HEK293 (cell line): Measurements from ENCODE around the gene ISX.

ENCODE experiments used
- CTCF ChIA-PET: fragments of 350-600 bp; formaldehyde crosslinking; extraction: SDS; loops from one replicate; lab custom pipeline; 2021; ENCODE audit warnings: antibody characterized with exemption; lab: Yijun Ruan, JAX
- POLR2A ChIA-PET: fragments of 300-600 bp; formaldehyde crosslinking; extraction: SDS; loops from one replicate; lab custom pipeline; 2020; ENCODE audit warnings: antibody characterized with exemption, inconsistent platforms; lab: Yijun Ruan, JAX
- H3K27ac ChIP-seq: fragments of 200-500 bp; sonication (Bioruptor generic); 2 replicates; pipeline ENCODE4 v1.5.1; 2014; ENCODE audit warnings: low read depth, low read length, control low read depth, inconsistent platforms; ENCODE audit errors: extremely low read depth
- H3K36me3 ChIP-seq, 2 experiments: fragments of 200-500 bp in 1 of 2; sonication (Bioruptor generic) in 1 of 2; 1 replicate in 1 of 2; 2 replicates in 1 of 2; pipeline ENCODE4 v1.5.1; 2014 to 2017; ENCODE audit warnings: inconsistent platforms in 2 of 2, low read length in 2 of 2; ENCODE audit not compliant: control insufficient read depth in 2 of 2, insufficient read depth in 1 of 2
- H3K4me1 ChIP-seq: fragments of 200-500 bp; sonication (Bioruptor generic); 2 replicates; pipeline ENCODE4 v1.5.1; 2014; ENCODE audit warnings: mild to moderate bottlenecking, low read length, inconsistent platforms; ENCODE audit not compliant: control insufficient read depth, insufficient read depth
- H3K4me3 ChIP-seq: 2 replicates; pipeline ENCODE4 v1.5.1; 2011; ENCODE audit warnings: low read depth, mild to moderate bottlenecking, control low read depth, low read length, moderate library complexity
- H3K9me3 ChIP-seq: fragments of 200-500 bp; sonication (Bioruptor generic); 2 replicates; pipeline ENCODE4 v1.5.1; 2014; ENCODE audit warnings: low read depth, low read length, inconsistent platforms; ENCODE audit not compliant: control insufficient read depth, insufficient read depth
- BCL6B ChIP-seq: fragments of 450-650 bp; formaldehyde crosslinking; IDR thresholded peaks from 2 replicates; pipeline ENCODE4 v1.5.1; 2017; ENCODE audit warnings: missing biosample characterization, missing genetic modification characterization
- EGR2 ChIP-seq: fragments of 450-650 bp; formaldehyde crosslinking; IDR thresholded peaks from 2 replicates; pipeline ENCODE4 v1.5.1; 2016; ENCODE audit warnings: low read depth, missing biosample characterization, missing genetic modification characterization
- GFI1B ChIP-seq: fragments of 450-650 bp; formaldehyde crosslinking; IDR thresholded peaks from 2 replicates; pipeline ENCODE4 v1.5.1; 2016; ENCODE audit warnings: missing biosample characterization, missing genetic modification characterization
- PRDM1 ChIP-seq: fragments of 450-650 bp; formaldehyde crosslinking; IDR thresholded peaks from 2 replicates; pipeline ENCODE4; 2016; ENCODE audit warnings: missing biosample characterization, missing genetic modification characterization
- RBAK ChIP-seq: fragments of 450-650 bp; formaldehyde crosslinking; IDR thresholded peaks from 2 replicates; pipeline ENCODE4 v1.5.1; 2016; ENCODE audit warnings: missing biosample characterization, missing genetic modification characterization
- YY2 ChIP-seq: fragments of 450-650 bp; formaldehyde crosslinking; IDR thresholded peaks from 2 replicates; pipeline ENCODE4 v1.5.1; 2016; ENCODE audit warnings: missing biosample characterization, missing genetic modification characterization
- ZNF112 ChIP-seq: fragments of 450-650 bp; formaldehyde crosslinking; IDR thresholded peaks from 2 replicates; pipeline ENCODE4 v1.5.0; 2017; ENCODE audit warnings: missing biosample characterization, missing genetic modification characterization
- ZNF121 ChIP-seq: fragments of 450-650 bp; formaldehyde crosslinking; IDR thresholded peaks from 2 replicates; pipeline ENCODE4 v1.5.1; 2016; ENCODE audit warnings: missing biosample characterization, missing genetic modification characterization
- ZNF184 ChIP-seq: fragments of 450-650 bp; IDR thresholded peaks from 2 replicates; pipeline ENCODE4 v1.5.1; 2018; ENCODE audit warnings: missing biosample characterization, mild to moderate bottlenecking, missing genetic modification characterization
- ZNF214 ChIP-seq: fragments of 450-650 bp; formaldehyde crosslinking; IDR thresholded peaks from 2 replicates; pipeline ENCODE4 v1.5.1; 2017; ENCODE audit warnings: missing biosample characterization, mild to moderate bottlenecking, missing genetic modification characterization, borderline replicate concordance
- ZNF394 ChIP-seq: fragments of 450-650 bp; formaldehyde crosslinking; IDR thresholded peaks from 2 replicates; pipeline ENCODE4 v1.5.1; 2016; ENCODE audit warnings: missing biosample characterization, missing genetic modification characterization, mild to moderate bottlenecking, moderate library complexity, borderline replicate concordance
- ZNF404 ChIP-seq: fragments of 450-650 bp; formaldehyde crosslinking; IDR thresholded peaks from 2 replicates; pipeline ENCODE4 v1.5.1; 2017; ENCODE audit warnings: missing biosample characterization, missing genetic modification characterization
- ZNF549 ChIP-seq: fragments of 450-650 bp; IDR thresholded peaks from 2 replicates; pipeline ENCODE4 v1.5.1; 2018; ENCODE audit warnings: missing biosample characterization, missing genetic modification characterization, mild to moderate bottlenecking, inconsistent platforms, moderate library complexity
- ZNF555 ChIP-seq: fragments of 450-650 bp; formaldehyde crosslinking; conservative IDR thresholded peaks from 2 replicates; pipeline ENCODE4 v1.5.1; 2017; ENCODE audit warnings: missing biosample characterization, mild to moderate bottlenecking, missing genetic modification characterization, inconsistent platforms
- ZNF561 ChIP-seq: fragments of 450-650 bp; IDR thresholded peaks from 2 replicates; pipeline ENCODE4 v1.5.1; 2018; ENCODE audit warnings: missing biosample characterization, missing genetic modification characterization, borderline replicate concordance
- ZNF629 ChIP-seq: fragments of 450-650 bp; formaldehyde crosslinking; IDR thresholded peaks from 2 replicates; pipeline ENCODE4 v1.5.1; 2017; ENCODE audit warnings: missing biosample characterization, missing genetic modification characterization
- ZNF660 ChIP-seq: fragments of 450-650 bp; IDR thresholded peaks from 2 replicates; pipeline ENCODE4 v1.5.1; 2018; ENCODE audit warnings: missing biosample characterization, mild to moderate bottlenecking, missing genetic modification characterization
- ZNF670 ChIP-seq: fragments of 450-650 bp; formaldehyde crosslinking; IDR thresholded peaks from 2 replicates; pipeline ENCODE4 v1.5.1; 2016; ENCODE audit warnings: missing biosample characterization, missing genetic modification characterization, low read depth
- ZNF692 ChIP-seq: fragments of 450-650 bp; formaldehyde crosslinking; IDR thresholded peaks from 2 replicates; pipeline ENCODE4 v1.5.1; 2016; ENCODE audit warnings: missing biosample characterization, missing genetic modification characterization
- ZNF747 ChIP-seq: fragments of 450-650 bp; formaldehyde crosslinking; IDR thresholded peaks from 2 replicates; pipeline ENCODE4 v1.5.1; 2016; ENCODE audit warnings: missing biosample characterization, missing genetic modification characterization
- ZNF777 ChIP-seq: fragments of 450-650 bp; formaldehyde crosslinking; IDR thresholded peaks from 2 replicates; pipeline ENCODE4 v1.5.1; 2017; ENCODE audit warnings: missing biosample characterization, missing genetic modification characterization, borderline replicate concordance
- TF ChIP-seq, protein P1 (sequence below): fragments of 450-650 bp; formaldehyde crosslinking; IDR thresholded peaks from 2 replicates; pipeline ENCODE4 v1.5.1; 2016; ENCODE audit warnings: missing biosample characterization, missing genetic modification characterization
- TF ChIP-seq, protein P2 (sequence below): fragments of 450-650 bp; formaldehyde crosslinking; IDR thresholded peaks from 2 replicates; pipeline ENCODE4 v1.5.1; 2017; ENCODE audit warnings: missing biosample characterization, missing genetic modification characterization
- TF ChIP-seq, protein P3 (sequence below): fragments of 450-650 bp; formaldehyde crosslinking; IDR thresholded peaks from 2 replicates; pipeline ENCODE4 v1.5.1; 2016; ENCODE audit warnings: missing biosample characterization, missing genetic modification characterization

ISX gene

GRCh38 chr22:35066768-35067167 is 810 bp downstream of the ISX start:
- no peak overlapping the region for H3K4me3 ChIP-seq
- H3K4me1 ChIP-seq, result no peaks in the 10 kb centered on the region
- TF ChIP-seq, protein P1, sequence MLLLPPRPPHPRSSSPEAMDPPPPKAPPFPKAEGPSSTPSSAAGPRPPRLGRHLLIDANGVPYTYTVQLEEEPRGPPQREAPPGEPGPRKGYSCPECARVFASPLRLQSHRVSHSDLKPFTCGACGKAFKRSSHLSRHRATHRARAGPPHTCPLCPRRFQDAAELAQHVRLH, result no peak
- TF ChIP-seq ZNF747, result no peak
- TF ChIP-seq ZNF404 (tag by site-specific recombination), result no peak
- no peak for TF ChIP-seq EGR2 (tag by site-specific recombination)
- TF ChIP-seq, protein P2, sequence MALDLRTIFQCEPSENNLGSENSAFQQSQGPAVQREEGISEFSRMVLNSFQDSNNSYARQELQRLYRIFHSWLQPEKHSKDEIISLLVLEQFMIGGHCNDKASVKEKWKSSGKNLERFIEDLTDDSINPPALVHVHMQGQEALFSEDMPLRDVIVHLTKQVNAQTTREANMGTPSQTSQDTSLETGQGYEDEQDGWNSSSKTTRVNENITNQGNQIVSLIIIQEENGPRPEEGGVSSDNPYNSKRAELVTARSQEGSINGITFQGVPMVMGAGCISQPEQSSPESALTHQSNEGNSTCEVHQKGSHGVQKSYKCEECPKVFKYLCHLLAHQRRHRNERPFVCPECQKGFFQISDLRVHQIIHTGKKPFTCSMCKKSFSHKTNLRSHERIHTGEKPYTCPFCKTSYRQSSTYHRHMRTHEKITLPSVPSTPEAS (tag by site-specific recombination), result no peak
- TF ChIP-seq ZNF561 (tag by site-specific recombination), result no peak
- TF ChIP-seq ZNF777 (tag by site-specific recombination), result no peak
- TF ChIP-seq ZNF670 (tag by site-specific recombination), result no peak
- TF ChIP-seq YY2 (tag by site-specific recombination), result no peak
- TF ChIP-seq ZNF549, result no peak
- no peak for TF ChIP-seq ZNF184
- TF ChIP-seq ZNF660, result no peak
- TF ChIP-seq ZNF121, result no peak
- TF ChIP-seq BCL6B (tag by site-specific recombination), result no peak
- no peak for TF ChIP-seq ZNF555
- TF ChIP-seq ZNF112 (tag by site-specific recombination), result no peak
- no peaks in the 10 kb centered on the region for H3K36me3 ChIP-seq
- ChIA-PET CTCF (no interaction called here), POLR2A (no interaction called here)
- H3K27ac ChIP-seq, result no peak overlapping the region
- H3K9me3 ChIP-seq, result no peaks in the 10 kb centered on the region

GRCh38 chr22:35069541-35069940 is 3.6 kb downstream of the ISX start:
- POLR2A ChIA-PET, result no interaction called here
- Histone ChIP-seq H3K4me1 (no peaks in the 10 kb centered on the region), H3K27ac (no peak overlapping the region), H3K4me3 (no peak overlapping the region), H3K9me3 (no peaks in the 10 kb centered on the region), H3K36me3 (no peaks in the 10 kb centered on the region)
- TF ChIP-seq ZNF692 (tag by site-specific recombination) (no peak), ZNF555 (no peak), ZNF394 (tag by site-specific recombination) (no peak), ZNF214 (tag by site-specific recombination) (no peak), RBAK (tag by site-specific recombination) (no peak), GFI1B (tag by site-specific recombination) (no peak), ZNF629 (tag by site-specific recombination) (no peak), ZNF561 (tag by site-specific recombination) (no peak), PRDM1 (tag by site-specific recombination) (no peak)
- TF ChIP-seq, protein P3, sequence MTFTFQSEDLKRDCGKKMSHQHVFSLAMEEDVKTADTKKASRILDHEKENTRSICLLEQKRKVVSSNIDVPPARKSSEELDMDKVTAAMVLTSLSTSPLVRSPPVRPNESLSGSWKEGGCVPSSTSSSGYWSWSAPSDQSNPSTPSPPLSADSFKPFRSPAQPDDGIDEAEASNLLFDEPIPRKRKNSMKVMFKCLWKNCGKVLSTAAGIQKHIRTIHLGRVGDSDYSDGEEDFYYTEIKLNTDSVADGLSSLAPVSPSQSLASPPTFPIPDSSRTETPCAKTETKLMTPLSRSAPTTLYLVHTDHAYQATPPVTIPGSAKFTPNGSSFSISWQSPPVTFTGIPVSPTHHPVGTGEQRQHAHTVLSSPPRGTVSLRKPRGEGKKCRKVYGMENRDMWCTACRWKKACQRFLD, result no peak
- CTCF ChIA-PET, result no interaction called here
